ENCODE data around the gene RPL22L1.
"Not testable (repeated sequence)": the region's sequence is repeated elsewhere in the genome, so short reads cannot be mapped to it uniquely, and the experiment has no call there.

- TF ChIP-seq POLR2A, POLR2AphosphoS5 (IDR thresholded peaks at IDR 0.05; ENCODE audit: low read depth, low read length): not testable (repeated sequence)
Measured at GRCh38 chr3:170823562-170823961, 46.4 kb downstream of the RPL22L1 start.

All from GM12892 (cell line).